RWPE1 (cell line): ENCODE measurements around the gene CPNE5.

ENCODE experiments used
- CTCF ChIA-PET: fragments of 350-600 bp; sonication (Branson Sonifier 250); formaldehyde crosslinking; extraction: SDS; loops from one replicate; lab custom pipeline; 2021; lab: Yijun Ruan, JAX
- POLR2A ChIA-PET: fragments of 400-600 bp; formaldehyde crosslinking; extraction: SDS; loops from one replicate; lab custom pipeline; 2020; ENCODE audit warnings: antibody characterized with exemption; ENCODE audit not compliant: low non-redundant PET; lab: Yijun Ruan, JAX
- DNase-seq: peaks from one replicate; pipeline ENCODE4 v3.0.0; 2012; ENCODE audit warnings: low spot score
- H3K27ac ChIP-seq: fragments of 450-650 bp; 2 replicates; pipeline ENCODE4 v1.5.1; 2017
- CTCF ChIP-seq: fragments of 450-650 bp; conservative IDR thresholded peaks from 2 replicates; pipeline ENCODE4 v1.5.1; 2017; ENCODE audit warnings: low read depth, mild to moderate bottlenecking

The CPNE5 gene

GRCh38 chr6:36744304-36744673 is 95.0 kb downstream of the CPNE5 start:
- TF ChIP-seq CTCF, result no peak
- POLR2A ChIA-PET, result interaction anchor here (0.6 kb wide), 1 partner anchor 105 kb away, joined by 3 read pairs; no protein-coding TSS in a partner anchor
- CTCF ChIA-PET, result no interaction called here
- peak overlapping the region; percentile 43 for H3K27ac ChIP-seq
- DNase-seq, result no peak

- TF ChIP-seq CTCF, result no peak
- ChIA-PET CTCF (no interaction called here), POLR2A (interaction anchor here (0.6 kb wide), 1 partner anchor 105 kb away, joined by 3 read pairs; no protein-coding TSS in a partner anchor)
- no peak for DNase-seq
- H3K27ac ChIP-seq, result peak overlapping the region; percentile 43
Measured at GRCh38 chr6:36743538-36744303, 95.5 kb downstream of the CPNE5 start.

- H3K27ac ChIP-seq, result no peak overlapping the region; the same call in 1 of the 2 replicates
- ChIA-PET POLR2A (no interaction called here), CTCF (no interaction called here)
- no peak for DNase-seq
- no peak for TF ChIP-seq CTCF
Measured at GRCh38 chr6:36743032-36743431, 96.2 kb downstream of the CPNE5 start.

- no peak for TF ChIP-seq CTCF
- ChIA-PET CTCF (no interaction called here), POLR2A (no interaction called here)
- DNase-seq, result no peak
- no peak overlapping the region for H3K27ac ChIP-seq
Measured at GRCh38 chr6:36742146-36742545, 97.1 kb downstream of the CPNE5 start.

- POLR2A ChIA-PET, result no interaction called here
- CTCF ChIA-PET, result no interaction called here
- H3K27ac ChIP-seq, result no peak overlapping the region
- no peak for TF ChIP-seq CTCF
- DNase-seq, result no peak
Measured at GRCh38 chr6:36740818-36741179, 98.4 kb downstream of the CPNE5 start.

GRCh38 chr6:36739947-36740817 is 99.1 kb downstream of the CPNE5 start:
- POLR2A ChIA-PET, result no interaction called here
- DNase-seq, result no peak
- no peak for TF ChIP-seq CTCF
- no peak overlapping the region for H3K27ac ChIP-seq
- CTCF ChIA-PET, result no interaction called here
